Prostate gland (tissue), 2 donors: Measurements from ENCODE around the gene TMEM190. TPM values are rescaled to one million over a fixed set of nuclear protein-coding genes. Genes with fewer than 3 reads are reported as not detected.

Experiments used
- DNase-seq: peaks from one replicate; pipeline ENCODE4 v3.0.0-alpha.2; 2019; ENCODE audit warnings: low spot score
- H3K27ac ChIP-seq, 2 donors: fragments of 200-600 bp; sonication (generic); 2 replicates each; pipeline ENCODE4 v1.5.1; 2017 to 2019
- H3K27me3 ChIP-seq: fragments of 200-600 bp; sonication (generic); replicated peaks from 2 replicates; pipeline ENCODE4 v1.5.1; 2019; ENCODE audit not compliant: insufficient read depth
- H3K36me3 ChIP-seq, 2 donors: fragments of 200-600 bp; sonication (generic); 1 replicate in 1 of 2; 2 replicates in 1 of 2; pipeline versions ENCODE4 v1.5.1 to v1.8.1; 2017 to 2019
- H3K4me1 ChIP-seq: fragments of 200-600 bp; sonication (generic); replicated peaks from 2 replicates; pipeline ENCODE4 v1.5.1; 2019
- H3K4me3 ChIP-seq, 2 donors: fragments of 200-600 bp; sonication (generic); 2 replicates each; pipeline ENCODE4 v1.5.1; 2017 to 2019
- H3K9me3 ChIP-seq: fragments of 200-600 bp; sonication (generic); 2 replicates; pipeline ENCODE4 v1.5.1; 2017
- CTCF ChIP-seq, 4 experiments: fragments of 200-600 bp in 2 of 4; fragments of 450-650 bp in 2 of 4; sonication (generic) in 2 of 4; IDR thresholded peaks; 1 replicate in 3 of 4; 2 replicates in 1 of 4; pipeline ENCODE4 v1.5.1; 2016 to 2019; ENCODE audit warnings: antibody characterized with exemption in 4 of 4, mild to moderate bottlenecking in 2 of 4, moderate library complexity in 2 of 4
- POLR2A ChIP-seq: fragments of 450-650 bp; IDR thresholded peaks from one replicate; pipeline ENCODE4 v1.6.1; 2016; ENCODE audit warnings: antibody characterized with exemption, mild to moderate bottlenecking
- POLR2AphosphoS5 ChIP-seq: sonication (generic); formaldehyde crosslinking; IDR thresholded peaks from one replicate; pipeline ENCODE4 v1.6.1; 2017; ENCODE audit warnings: antibody characterized with exemption
- WGBS: methylation state at CpG from one replicate; pipeline ENCODE4 v1.1.5; 2018; 5-methylcytosine and 5-hydroxymethylcytosine counted together
- intact Hi-C: fragments of 100-400 bp; cut with DNase I; formaldehyde crosslinking; loops from one replicate; pipeline ENCODE4 v1.14.2; 2022
- total RNA-seq, 2 donors: library from RNA; depleted of rRNA; stranded (reverse); fragments of >200 nt; gene quantifications; one replicate each; pipeline ENCODE4 v1.1.0, GENCODE V29; 2016

Gene TMEM190
- total RNA-seq, 2 donors from 2014 or later = not detected

- TF ChIP-seq POLR2AphosphoS5 = no peak
- TF ChIP-seq CTCF (IDR thresholded peaks at IDR 0.05) = no peak
- 100% methylated on average over 3 of the region's 3 CpGs for WGBS
- Histone ChIP-seq H3K27me3 (no peaks in the 10 kb centered on the region), H3K9me3 (no peaks in the 10 kb centered on the region), H3K4me3 (no peak overlapping the region), H3K27ac (no peak overlapping the region), H3K4me1 (peaks cover 18% of the 10 kb centered on the region), H3K36me3 (peaks cover 0 to under 1% of the 10 kb centered on the region in 2 donors)
- no peak for DNase-seq
- intact Hi-C loops = no loop called here
Measured at GRCh38 chr19:55382522-55383054, 6.0 kb downstream of the TMEM190 start.

GRCh38 chr19:55383279-55384130, 6.9 kb downstream of the TMEM190 start:
- H3K36me3 ChIP-seq = peaks cover 0 to 5% of the 10 kb centered on the region in 2 donors
- peak overlapping the region; percentile 74 to 78 for H3K4me3 ChIP-seq
- intact Hi-C loops = no loop called here
- no peaks in the 10 kb centered on the region for H3K9me3 ChIP-seq
- H3K27me3 ChIP-seq = no peaks in the 10 kb centered on the region
- H3K27ac ChIP-seq = peak overlapping the region; percentile 93 to 96
- H3K4me1 ChIP-seq = peaks cover 27% of the 10 kb centered on the region
- TF ChIP-seq POLR2A = no peak
- TF ChIP-seq CTCF (IDR thresholded peaks at IDR 0.05) = peak in 2 of 4 experiments; percentile 18 to 59
- no peak for TF ChIP-seq POLR2AphosphoS5
- peak; percentile 33 for DNase-seq
- 8% methylated on average over 44 of the region's 88 CpGs for WGBS

- Histone ChIP-seq H3K4me1 (peaks cover 30% of the 10 kb centered on the region), H3K9me3 (no peaks in the 10 kb centered on the region), H3K27me3 (no peaks in the 10 kb centered on the region), H3K4me3 (peak within 1 kb of the TSS; percentile 74 to 78), H3K36me3 (peaks cover 0 to 5% of the 10 kb centered on the region in 2 donors), H3K27ac (peak within 1 kb of the TSS; percentile 93 to 96)
- DNase-seq = peak; percentile 41
- intact Hi-C loops = no loop called here
- WGBS = 25% methylated on average over 49 of the region's 72 CpGs
- TF ChIP-seq POLR2A (peak; percentile 50), POLR2AphosphoS5 (no peak)
Measured at GRCh38 chr19:55384131-55384919, 7.7 kb downstream of the TMEM190 start, which contains the start of gene TMEM238. TMEM238 (minus strand) TSS chr19:55384292; CDS start chr19:55384259, 33 bp downstream.

- Histone ChIP-seq H3K27me3 (no peaks in the 10 kb centered on the region), H3K9me3 (no peaks in the 10 kb centered on the region), H3K4me3 (peak overlapping the region; percentile 74 to 78), H3K36me3 (peaks cover 0 to 5% of the 10 kb centered on the region in 2 donors), H3K27ac (peak overlapping the region; percentile 93 to 96), H3K4me1 (peaks cover 30% of the 10 kb centered on the region)
- DNase-seq = peak; percentile 96
- TF ChIP-seq POLR2A (peak; percentile 53), POLR2AphosphoS5 (no peak)
- intact Hi-C loops = loop anchor here (5.0 kb wide), 2 partner anchors 43 to 83 kb away; no protein-coding TSS in a partner anchor
- WGBS = 10% methylated on average over 34 of the region's 34 CpGs
Measured at GRCh38 chr19:55384920-55385723, 8.5 kb downstream of the TMEM190 start.

GRCh38 chr19:55385724-55386492, 9.3 kb downstream of the TMEM190 start, which contains the start of gene RPL28:
RPL28 (plus strand) TSS chr19:55385932; CDS start chr19:55386358, 426 bp downstream.
- intact Hi-C loops = loop anchor here (5.0 kb wide), 2 partner anchors 44 to 84 kb away; no protein-coding TSS in a partner anchor
- Histone ChIP-seq H3K4me3 (peak within 1 kb of the TSS; percentile 74 to 78), H3K27me3 (no peaks in the 10 kb centered on the region), H3K36me3 (peaks cover 0 to 5% of the 10 kb centered on the region in 2 donors), H3K27ac (peak within 1 kb of the TSS; percentile 93 to 96), H3K9me3 (no peaks in the 10 kb centered on the region), H3K4me1 (peaks cover 30% of the 10 kb centered on the region)
- TF ChIP-seq CTCF (IDR thresholded peaks at IDR 0.05) = peak in 1 of 4 experiments; percentile 6
- peak; percentile 100 for TF ChIP-seq POLR2AphosphoS5
- TF ChIP-seq POLR2A = peak; percentile 99
- under 1% methylated on average over 68 of the region's 68 CpGs for WGBS
- DNase-seq = peak; percentile 99
